LoVo (cell line): ENCODE measurements around the gene PLCB1.

Source experiments
- DNase-seq: peaks from one replicate; pipeline ENCODE4 v3.0.0-alpha.2; 2016; ENCODE audit warnings: low spot score

The PLCB1 gene

DNA sequence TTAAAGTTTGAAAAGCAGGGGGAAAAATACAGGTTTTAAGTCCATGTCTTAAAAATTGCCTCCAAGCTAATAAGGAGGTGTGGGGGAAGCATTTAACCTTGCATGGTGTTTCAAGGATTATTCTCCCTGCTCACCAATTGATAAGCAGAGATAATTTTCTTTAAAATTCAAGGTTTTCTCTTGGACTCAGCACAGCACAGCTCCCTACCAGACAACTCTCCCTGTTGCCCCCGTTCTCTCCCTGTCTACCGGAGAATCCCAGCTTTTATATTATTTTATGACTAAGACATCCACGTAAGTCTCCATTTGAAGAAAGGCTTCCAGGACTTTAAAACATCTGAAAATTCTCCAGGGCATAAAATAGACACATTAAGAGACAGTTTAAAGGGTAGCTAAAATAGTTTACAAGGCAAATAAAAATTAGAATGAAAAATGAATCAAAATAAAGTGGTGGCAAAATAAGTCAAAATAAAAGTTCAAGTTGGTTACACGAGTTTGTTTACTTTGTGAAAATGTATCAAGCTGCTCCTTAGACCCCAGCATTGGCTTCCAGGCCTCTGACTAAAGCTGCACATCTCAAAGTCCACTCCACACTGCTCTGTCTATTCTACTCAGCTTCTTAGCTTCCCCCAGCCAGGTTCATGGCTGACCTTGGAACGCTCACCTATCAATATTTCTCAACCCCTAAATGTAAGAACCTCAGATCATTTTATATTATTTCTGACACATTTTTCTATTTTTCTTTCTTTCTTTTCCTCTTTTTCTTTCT, 748.2 kb downstream of the PLCB1 start:
- DNase-seq = no peak

GRCh38 chr20:8891039-8891438, 759.0 kb downstream of the PLCB1 start:
- DNase-seq = no peak

DNA sequence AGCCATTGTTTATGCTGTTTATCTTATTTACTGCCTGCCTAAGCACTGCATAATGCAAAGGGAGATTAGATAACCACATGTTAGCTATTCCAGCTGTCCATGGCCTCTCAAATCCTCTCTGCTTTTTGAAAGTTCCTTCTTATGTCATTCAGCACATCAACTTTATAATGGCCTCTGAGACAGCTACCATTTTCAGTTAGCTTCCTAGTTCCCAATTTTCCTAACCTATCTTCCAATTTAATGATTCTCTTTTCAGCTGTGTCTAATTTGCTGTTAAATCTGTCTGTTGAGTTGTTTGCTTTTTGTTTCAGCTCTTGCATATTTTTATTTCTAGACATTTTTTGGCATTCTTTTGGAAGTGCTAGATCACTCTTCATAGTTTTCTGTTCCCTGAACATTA, 763.4 kb downstream of the PLCB1 start:
- DNase-seq = no peak

DNA sequence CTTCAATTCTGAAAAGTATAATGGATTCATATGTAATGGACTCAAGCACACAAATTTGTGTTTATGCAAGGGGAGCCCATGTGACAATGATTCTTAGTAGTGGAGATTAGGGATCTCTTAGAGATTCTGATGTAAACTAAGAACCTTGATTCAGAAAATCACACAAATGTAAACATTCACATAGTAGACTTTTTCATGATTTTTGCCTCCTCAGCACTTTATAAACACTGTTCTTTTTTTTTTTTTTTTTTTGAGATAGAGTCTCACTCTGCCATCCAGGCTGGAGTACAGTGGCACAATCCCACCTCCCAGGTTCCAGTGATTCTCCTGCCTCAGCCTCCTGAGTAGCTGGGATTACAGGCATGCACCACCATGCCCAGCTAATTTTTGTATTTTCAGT, 766.8 kb downstream of the PLCB1 start:
- DNase-seq = no peak

GRCh38 chr20:8901237-8902025, 769.4 kb downstream of the PLCB1 start:
- DNase-seq = no peak

DNA sequence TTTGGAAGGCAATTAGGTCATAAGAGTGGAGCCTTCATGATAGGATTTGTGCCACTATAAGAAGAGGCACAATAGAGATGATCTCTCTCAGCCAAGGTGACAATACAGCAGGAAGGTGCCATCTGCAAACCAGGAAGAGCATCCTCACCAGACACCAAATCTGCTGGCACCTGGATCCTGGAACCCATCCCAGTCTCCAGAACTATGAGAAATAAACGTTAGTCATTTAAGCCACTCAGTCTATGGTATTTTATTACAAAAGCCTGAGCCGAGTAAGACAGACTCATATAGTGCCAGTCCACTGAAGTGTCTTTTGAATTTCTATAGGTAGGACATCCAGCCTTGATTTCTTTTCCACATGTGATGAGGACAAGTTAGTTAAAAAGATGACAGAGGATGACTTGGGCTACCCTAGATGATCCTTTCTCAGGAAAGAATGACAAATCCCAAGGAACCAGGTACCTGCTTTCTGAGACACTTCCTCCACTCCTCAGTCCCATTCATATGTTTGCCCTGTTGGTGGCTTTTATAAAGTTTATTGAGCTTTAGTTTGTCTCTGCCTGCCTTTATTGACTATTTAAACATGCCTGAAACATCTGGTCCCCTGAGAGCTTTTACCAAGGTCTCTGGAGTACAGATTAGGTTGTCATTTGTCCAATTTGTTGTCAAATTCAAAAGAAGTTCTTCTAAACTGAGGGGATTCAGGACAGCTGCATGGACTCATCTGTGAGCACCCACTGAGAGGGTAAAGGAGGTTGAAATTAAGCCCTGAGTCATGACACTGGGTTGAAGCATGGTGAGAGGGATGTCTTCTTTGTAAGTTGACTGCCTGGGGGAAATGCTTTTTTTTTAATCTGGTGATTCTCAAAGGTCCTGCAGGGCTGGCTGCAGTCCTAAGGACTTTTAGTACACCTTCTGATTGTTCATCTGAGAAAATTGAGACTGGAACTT, 771.9 kb downstream of the PLCB1 start:
- no peak for DNase-seq

DNA sequence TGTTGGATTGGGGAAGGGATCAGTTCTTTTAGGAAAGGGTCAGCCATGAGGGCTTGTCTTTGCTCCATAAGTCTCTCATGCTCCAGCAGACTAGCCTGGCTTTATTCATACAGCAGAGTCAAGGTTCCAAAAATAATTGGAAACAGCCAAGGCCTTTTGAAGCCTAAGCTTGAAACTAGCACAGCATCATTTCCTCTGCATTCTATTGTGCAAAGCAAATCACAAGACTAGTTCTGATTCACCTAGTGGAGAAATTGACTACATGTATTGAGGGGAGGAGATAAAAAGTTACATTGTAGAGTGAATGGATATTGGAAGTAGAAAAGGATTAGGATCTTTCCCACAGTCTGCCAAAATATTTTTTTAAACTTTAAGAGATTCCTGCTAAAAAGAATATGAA, 777.5 kb downstream of the PLCB1 start:
- DNase-seq = no peak

- DNase-seq = no peak
These were observed 780.0 kb downstream of the PLCB1 start for GRCh38 chr20:8912096-8912495.

DNA sequence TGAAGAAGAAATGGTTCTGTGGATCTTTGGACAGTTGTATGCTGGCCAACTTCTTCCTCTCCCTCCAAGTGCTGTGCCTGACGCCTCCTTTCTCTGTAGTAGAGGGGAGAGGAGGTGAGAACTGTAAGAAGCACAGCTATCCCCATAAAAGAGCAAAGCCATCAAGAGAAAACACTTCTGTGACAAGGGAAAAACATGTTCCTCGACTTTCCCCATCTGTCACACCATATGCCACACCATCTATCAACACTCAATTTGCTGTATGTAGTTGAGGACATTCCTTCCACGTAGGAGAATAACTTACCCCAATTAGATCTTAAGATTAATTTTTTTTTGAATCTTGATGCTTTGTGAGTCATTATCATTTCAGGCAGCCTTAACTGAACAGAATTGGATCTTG, 780.7 kb downstream of the PLCB1 start:
- no peak for DNase-seq

DNA sequence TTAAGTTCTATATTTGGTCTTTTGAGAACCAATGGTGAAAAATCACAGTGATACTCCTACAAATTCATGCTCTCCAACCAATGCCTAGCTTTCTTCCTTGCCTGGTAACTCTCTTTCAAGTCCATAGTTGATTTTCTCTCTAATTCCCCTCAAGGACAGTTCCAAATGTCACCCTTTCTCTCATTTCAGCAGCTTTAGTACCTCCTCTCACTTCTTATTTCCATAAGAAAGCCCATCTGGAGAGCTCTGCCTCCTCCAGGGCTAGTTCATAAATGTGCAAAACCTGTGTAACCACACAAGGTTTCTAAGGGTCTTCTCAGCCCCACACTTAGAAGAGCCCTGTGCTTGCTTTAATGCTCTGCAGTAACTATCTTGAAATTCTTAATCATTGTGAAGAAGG, 781.4 kb downstream of the PLCB1 start:
- DNase-seq = no peak

DNA sequence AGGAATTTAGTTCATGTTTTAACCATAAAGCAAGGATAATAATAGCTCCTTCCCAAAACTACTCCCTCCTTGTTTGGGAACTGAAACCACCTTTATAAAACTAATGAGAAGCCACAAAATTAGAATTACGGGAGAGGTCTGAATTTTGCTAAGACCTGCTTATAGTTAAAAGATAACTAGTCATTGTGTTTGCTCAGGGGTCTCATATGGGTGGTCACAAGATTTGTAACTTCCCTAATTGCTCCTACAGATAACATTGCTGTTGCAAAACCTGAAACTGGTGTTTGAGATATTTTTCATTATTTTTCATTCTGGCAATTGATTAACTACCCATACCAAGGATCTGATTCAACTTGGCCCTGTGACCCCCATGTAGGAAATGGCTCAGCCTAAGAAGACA, 782.4 kb downstream of the PLCB1 start:
- DNase-seq = no peak

- no peak for DNase-seq
These were observed 785.0 kb downstream of the PLCB1 start for GRCh38 chr20:8917084-8917483.

DNA sequence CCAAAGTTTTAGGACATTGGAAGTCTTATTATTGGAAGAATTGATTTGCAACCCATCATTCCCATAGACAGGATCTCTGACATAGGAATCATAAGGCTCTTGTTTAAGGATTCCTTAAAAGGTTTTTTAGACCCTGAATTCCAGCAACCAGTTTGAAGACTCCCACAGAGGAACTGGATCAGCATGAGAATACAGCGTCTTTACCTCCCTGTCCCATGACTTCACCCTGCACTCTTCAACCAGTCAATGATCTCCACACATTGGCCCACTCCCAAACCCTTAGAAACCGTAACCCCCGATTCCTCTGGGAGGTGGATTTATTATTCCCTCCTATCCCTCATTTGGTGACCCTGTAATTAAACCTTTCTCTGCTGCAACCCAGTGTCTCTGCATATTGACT, 786.1 kb downstream of the PLCB1 start:
- no peak for DNase-seq

DNA sequence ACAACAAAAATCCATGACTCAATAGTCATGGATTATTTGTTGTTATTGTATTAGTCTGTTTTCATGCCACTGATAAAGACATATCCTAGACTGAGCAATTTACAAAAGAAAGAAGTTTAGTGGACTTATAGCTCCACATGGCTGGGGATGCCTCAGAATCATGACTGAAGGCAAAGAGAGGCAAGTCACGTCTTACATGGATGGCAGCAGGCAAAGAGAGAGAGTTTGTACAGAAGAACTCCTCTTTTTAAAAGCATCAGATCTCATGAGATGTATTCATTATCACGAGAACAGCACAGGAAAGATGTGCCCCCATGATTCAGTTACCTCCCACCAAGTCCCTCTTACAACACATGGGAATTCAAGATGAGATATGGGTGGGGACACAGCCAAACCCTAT, 792.5 kb downstream of the PLCB1 start:
- DNase-seq = no peak

- no peak for DNase-seq
These were observed 798.7 kb downstream of the PLCB1 start for GRCh38 chr20:8930726-8931125.

- DNase-seq = no peak
These were observed 800.4 kb downstream of the PLCB1 start for GRCh38 chr20:8932192-8933165.

GRCh38 chr20:8933381-8933807, 801.3 kb downstream of the PLCB1 start:
- DNase-seq = no peak

GRCh38 chr20:8934362-8934761, 802.3 kb downstream of the PLCB1 start:
- DNase-seq = no peak
